ENCODE data around the gene FAH. TPM values are rescaled to one million over a fixed set of nuclear protein-coding genes. Genes with fewer than 3 reads are reported as not detected.

FAH gene
- total RNA-seq, 1 donor from 2014 or later, result 16.2 TPM

GRCh38 chr15:80132382-80132781 is 20.4 kb upstream of the FAH start:
- TF ChIP-seq, protein P1, sequence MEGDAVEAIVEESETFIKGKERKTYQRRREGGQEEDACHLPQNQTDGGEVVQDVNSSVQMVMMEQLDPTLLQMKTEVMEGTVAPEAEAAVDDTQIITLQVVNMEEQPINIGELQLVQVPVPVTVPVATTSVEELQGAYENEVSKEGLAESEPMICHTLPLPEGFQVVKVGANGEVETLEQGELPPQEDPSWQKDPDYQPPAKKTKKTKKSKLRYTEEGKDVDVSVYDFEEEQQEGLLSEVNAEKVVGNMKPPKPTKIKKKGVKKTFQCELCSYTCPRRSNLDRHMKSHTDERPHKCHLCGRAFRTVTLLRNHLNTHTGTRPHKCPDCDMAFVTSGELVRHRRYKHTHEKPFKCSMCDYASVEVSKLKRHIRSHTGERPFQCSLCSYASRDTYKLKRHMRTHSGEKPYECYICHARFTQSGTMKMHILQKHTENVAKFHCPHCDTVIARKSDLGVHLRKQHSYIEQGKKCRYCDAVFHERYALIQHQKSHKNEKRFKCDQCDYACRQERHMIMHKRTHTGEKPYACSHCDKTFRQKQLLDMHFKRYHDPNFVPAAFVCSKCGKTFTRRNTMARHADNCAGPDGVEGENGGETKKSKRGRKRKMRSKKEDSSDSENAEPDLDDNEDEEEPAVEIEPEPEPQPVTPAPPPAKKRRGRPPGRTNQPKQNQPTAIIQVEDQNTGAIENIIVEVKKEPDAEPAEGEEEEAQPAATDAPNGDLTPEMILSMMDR (IDR thresholded peaks at IDR 0.05), result no peak
- H3K36me3 Mint-ChIP-seq (ENCODE audit: low read depth), result peaks cover 15% of the 10 kb centered on the region
- peaks cover 8% of the 10 kb centered on the region for H3K4me1 Mint-ChIP-seq (ENCODE audit: low read depth)
- peaks cover 10% of the 10 kb centered on the region for H3K9me3 Mint-ChIP-seq (ENCODE audit: low read depth)
- H3K4me3 Mint-ChIP-seq (ENCODE audit: unreplicated experiment), result no peak overlapping the region
- no peak for DNase-seq (ENCODE audit: low spot score)
- H3K27me3 Mint-ChIP-seq (ENCODE audit: low read depth), result no peaks in the 10 kb centered on the region
- no peak overlapping the region for H3K27ac Mint-ChIP-seq (ENCODE audit: unreplicated experiment)

- Mint-ChIP-seq H3K36me3 (ENCODE audit: low read depth) (peaks cover 15% of the 10 kb centered on the region), H3K9me3 (ENCODE audit: low read depth) (no peaks in the 10 kb centered on the region), H3K4me3 (ENCODE audit: unreplicated experiment) (no peak overlapping the region), H3K27me3 (ENCODE audit: low read depth) (no peaks in the 10 kb centered on the region), H3K27ac (ENCODE audit: unreplicated experiment) (no peak overlapping the region), H3K4me1 (ENCODE audit: low read depth) (no peaks in the 10 kb centered on the region)
- DNase-seq (ENCODE audit: low spot score), result no peak
- TF ChIP-seq, protein P1 (IDR thresholded peaks at IDR 0.05), result no peak
Observed at GRCh38 chr15:80136854-80137253, 15.9 kb upstream of the FAH start.

- DNase-seq (ENCODE audit: low spot score), result no peak
- H3K27me3 Mint-ChIP-seq (ENCODE audit: low read depth), result no peaks in the 10 kb centered on the region
- no peaks in the 10 kb centered on the region for H3K9me3 Mint-ChIP-seq (ENCODE audit: low read depth)
- no peaks in the 10 kb centered on the region for H3K4me1 Mint-ChIP-seq (ENCODE audit: low read depth)
- TF ChIP-seq, protein P1 (IDR thresholded peaks at IDR 0.05), result no peak
- peaks cover 13% of the 10 kb centered on the region for H3K36me3 Mint-ChIP-seq (ENCODE audit: low read depth)
- H3K27ac Mint-ChIP-seq (ENCODE audit: unreplicated experiment), result no peak overlapping the region
- H3K4me3 Mint-ChIP-seq (ENCODE audit: unreplicated experiment), result no peak overlapping the region
Observed at GRCh38 chr15:80138961-80139360, 13.8 kb upstream of the FAH start.

DNA sequence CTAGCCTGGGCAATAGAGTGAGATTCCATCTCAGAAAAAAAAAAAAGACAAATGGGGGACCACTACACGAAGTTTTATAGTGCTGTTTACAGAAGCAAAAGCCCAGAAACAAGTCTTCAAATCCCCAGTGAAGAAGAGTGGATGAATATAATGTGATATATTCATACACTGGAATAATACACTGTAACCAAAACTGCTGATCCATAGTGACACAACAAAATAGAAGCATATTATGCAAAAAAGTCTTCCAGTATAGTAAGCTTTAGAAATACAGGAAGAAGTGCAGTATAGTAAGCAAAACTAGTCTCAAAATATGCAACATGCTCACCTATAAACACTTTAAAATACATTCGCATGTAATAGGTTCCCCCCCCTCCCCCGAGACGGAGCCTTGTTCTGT is 11.9 kb upstream of the FAH start:
- TF ChIP-seq, protein P1 (IDR thresholded peaks at IDR 0.05), result no peak
- Mint-ChIP-seq H3K27me3 (ENCODE audit: low read depth) (no peaks in the 10 kb centered on the region), H3K4me3 (ENCODE audit: unreplicated experiment) (no peak overlapping the region), H3K27ac (ENCODE audit: unreplicated experiment) (no peak overlapping the region), H3K36me3 (ENCODE audit: low read depth) (peaks cover 5% of the 10 kb centered on the region), H3K9me3 (ENCODE audit: low read depth) (peaks cover 6% of the 10 kb centered on the region), H3K4me1 (ENCODE audit: low read depth) (no peaks in the 10 kb centered on the region)
- no peak for DNase-seq (ENCODE audit: low spot score)

DNA sequence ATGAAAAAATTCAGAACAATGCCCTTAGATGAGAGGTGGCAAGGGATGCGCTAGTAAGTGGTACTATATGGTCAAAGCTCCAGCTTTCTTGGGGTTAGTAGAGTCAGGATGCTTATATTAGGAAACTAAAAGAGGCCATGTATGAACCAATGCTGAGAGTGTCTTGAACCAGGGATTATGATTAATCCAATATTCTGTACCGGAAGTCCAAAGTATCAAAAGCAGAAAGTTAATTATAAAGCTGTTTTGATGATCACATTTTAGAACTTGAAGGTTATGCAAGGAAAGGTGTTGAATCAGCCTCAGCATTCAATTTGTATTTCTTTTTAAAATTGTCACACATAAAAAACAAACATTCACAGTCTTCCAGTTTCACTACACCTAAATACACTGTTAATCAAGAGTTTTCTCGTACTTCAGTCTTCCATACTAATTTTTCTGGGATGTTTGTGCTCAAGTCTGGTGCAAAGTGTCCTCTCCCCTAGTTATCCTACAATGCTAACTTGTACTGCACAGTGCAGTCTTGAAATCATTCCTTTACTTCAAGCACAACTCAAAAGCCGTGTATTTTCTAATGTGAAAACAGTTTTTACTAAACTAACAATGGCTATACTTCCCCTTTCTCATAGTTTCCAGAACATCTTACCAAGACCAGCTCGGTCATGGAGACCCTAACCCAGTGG is 10.7 kb upstream of the FAH start:
- H3K27me3 Mint-ChIP-seq (ENCODE audit: low read depth), result no peaks in the 10 kb centered on the region
- TF ChIP-seq, protein P1 (IDR thresholded peaks at IDR 0.05), result no peak

More for the DNA sequence above, 10.7 kb upstream of the FAH start:
- Mint-ChIP-seq H3K36me3 (ENCODE audit: low read depth) (peaks cover 5% of the 10 kb centered on the region), H3K9me3 (ENCODE audit: low read depth) (peaks cover 8% of the 10 kb centered on the region), H3K27ac (ENCODE audit: unreplicated experiment) (no peak overlapping the region), H3K4me3 (ENCODE audit: unreplicated experiment) (no peak overlapping the region), H3K4me1 (ENCODE audit: low read depth) (no peaks in the 10 kb centered on the region)
- DNase-seq (ENCODE audit: low spot score), result no peak
